Fibroblast of lung (primary cell): ENCODE measurements around the gene SORCS2.

Source experiments
- EZH2 ChIP-seq: IDR thresholded peaks from 2 replicates; pipeline ENCODE4 v1.5.1; 2012; ENCODE audit warnings: low read length, control low read depth, mild to moderate bottlenecking; ENCODE audit errors: missing control alignments
- TF ChIP-seq, protein P1 (sequence below), 2 donors: IDR thresholded peaks in 1 of 2; conservative IDR thresholded peaks in 1 of 2; 1 replicate in 1 of 2; 2 replicates in 1 of 2; pipeline ENCODE4 v1.5.1; 2011 to 2012; ENCODE audit warnings: low read length in 2 of 2, control low read depth in 1 of 2, inconsistent platforms in 1 of 2, low read depth in 1 of 2, mild to moderate bottlenecking in 1 of 2

GRCh38 chr4:7313991-7314390 lies 121.7 kb downstream of the SORCS2 start:
- no peak for TF ChIP-seq EZH2
- TF ChIP-seq, protein P1, sequence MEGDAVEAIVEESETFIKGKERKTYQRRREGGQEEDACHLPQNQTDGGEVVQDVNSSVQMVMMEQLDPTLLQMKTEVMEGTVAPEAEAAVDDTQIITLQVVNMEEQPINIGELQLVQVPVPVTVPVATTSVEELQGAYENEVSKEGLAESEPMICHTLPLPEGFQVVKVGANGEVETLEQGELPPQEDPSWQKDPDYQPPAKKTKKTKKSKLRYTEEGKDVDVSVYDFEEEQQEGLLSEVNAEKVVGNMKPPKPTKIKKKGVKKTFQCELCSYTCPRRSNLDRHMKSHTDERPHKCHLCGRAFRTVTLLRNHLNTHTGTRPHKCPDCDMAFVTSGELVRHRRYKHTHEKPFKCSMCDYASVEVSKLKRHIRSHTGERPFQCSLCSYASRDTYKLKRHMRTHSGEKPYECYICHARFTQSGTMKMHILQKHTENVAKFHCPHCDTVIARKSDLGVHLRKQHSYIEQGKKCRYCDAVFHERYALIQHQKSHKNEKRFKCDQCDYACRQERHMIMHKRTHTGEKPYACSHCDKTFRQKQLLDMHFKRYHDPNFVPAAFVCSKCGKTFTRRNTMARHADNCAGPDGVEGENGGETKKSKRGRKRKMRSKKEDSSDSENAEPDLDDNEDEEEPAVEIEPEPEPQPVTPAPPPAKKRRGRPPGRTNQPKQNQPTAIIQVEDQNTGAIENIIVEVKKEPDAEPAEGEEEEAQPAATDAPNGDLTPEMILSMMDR (conservative IDR thresholded peaks at IDR 0.05 in 1 of 2, IDR thresholded peaks at IDR 0.05 in 1 of 2; ENCODE audit: low read depth in 1 of 2, low read length in 2 of 2): no peak
